Stimulated activated naive CD8-positive, alpha-beta T cell treated with anti-CD3 and anti-CD28 coated beads, Interleukin-15, amount 100 ng/mL, for 72 hours (primary cell): ENCODE results near the gene UQCC2.

Experiments
- ATAC-seq: fragments of 150-1000 bp; cut with Tn5 transposase; 2 replicates; pipeline ENCODE4 v1.10.0; 2021; ENCODE audit warnings: mild to moderate bottlenecking, moderate library complexity
- DNase-seq, 2 donors: peaks; one replicate each; pipeline ENCODE4 v3.0.0; 2021 to 2022
- H3K27ac Mint-ChIP-seq, 2 donors: one replicate each; pipeline ENCODE4 v1.8.0; 2022; ENCODE audit warnings: mild to moderate bottlenecking in 2 of 2, mixed read lengths in 2 of 2, moderate library complexity in 2 of 2
- H3K27me3 Mint-ChIP-seq: one replicate; pipeline ENCODE4 v1.8.0; 2022; ENCODE audit warnings: mixed read lengths
- H3K4me1 Mint-ChIP-seq: one replicate; pipeline ENCODE4 v1.8.0; 2022; ENCODE audit warnings: mild to moderate bottlenecking, mixed read lengths
- H3K4me3 Mint-ChIP-seq, 2 donors: one replicate each; pipeline ENCODE4 v1.8.0; 2022; ENCODE audit warnings: mild to moderate bottlenecking in 2 of 2, mixed read lengths in 2 of 2, moderate library complexity in 1 of 2
- H3K9me3 Mint-ChIP-seq, 2 donors: one replicate each; pipeline ENCODE4 v1.8.0; 2022; ENCODE audit warnings: mixed read lengths in 2 of 2

UQCC2 gene

DNA sequence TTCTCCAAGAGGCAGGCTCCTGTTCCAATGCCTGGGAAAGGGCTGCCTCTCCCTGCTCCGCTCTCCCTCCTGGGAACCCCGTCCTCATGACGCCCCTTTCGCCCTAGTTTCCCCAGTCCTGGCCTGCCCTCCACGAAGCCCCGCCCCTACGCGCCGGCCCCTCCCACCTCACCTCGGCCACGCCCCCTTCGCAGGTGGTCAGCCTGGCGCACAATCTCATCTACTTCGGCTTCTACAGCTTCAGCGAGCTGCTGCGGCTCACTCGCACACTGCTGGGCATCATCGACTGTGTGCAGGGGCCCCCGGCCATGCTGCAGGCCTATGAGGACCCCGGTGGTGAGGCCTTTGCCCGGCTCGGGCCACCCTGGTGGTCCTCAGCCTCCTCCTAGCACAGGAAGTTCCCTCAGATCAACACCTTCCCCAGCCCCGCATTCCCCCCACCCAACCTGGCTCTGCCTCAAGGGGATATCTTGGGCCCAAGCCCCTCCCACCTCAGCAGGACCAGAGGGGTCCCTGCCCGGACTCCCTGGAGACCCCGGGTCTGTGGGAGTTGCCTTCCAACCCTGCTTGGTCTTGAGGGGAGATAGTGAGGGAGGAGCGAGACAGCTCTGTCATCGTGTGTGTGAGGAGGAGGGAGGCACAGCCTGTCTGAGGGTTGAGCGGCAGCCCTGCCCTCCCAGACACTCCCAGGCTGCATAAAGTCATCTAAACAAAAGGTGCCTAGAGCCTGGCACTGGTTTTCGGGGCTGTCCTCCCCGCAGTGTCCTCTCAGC is 40.3 kb downstream of the UQCC2 start:
- H3K27ac Mint-ChIP-seq, result no peak overlapping the region
- H3K4me3 Mint-ChIP-seq, result no peak overlapping the region
- no peaks in the 10 kb centered on the region for H3K9me3 Mint-ChIP-seq
- no peaks in the 10 kb centered on the region for H3K27me3 Mint-ChIP-seq
- no peak for DNase-seq
- peak; percentile 11 for ATAC-seq
- H3K4me1 Mint-ChIP-seq, result no peaks in the 10 kb centered on the region

DNA sequence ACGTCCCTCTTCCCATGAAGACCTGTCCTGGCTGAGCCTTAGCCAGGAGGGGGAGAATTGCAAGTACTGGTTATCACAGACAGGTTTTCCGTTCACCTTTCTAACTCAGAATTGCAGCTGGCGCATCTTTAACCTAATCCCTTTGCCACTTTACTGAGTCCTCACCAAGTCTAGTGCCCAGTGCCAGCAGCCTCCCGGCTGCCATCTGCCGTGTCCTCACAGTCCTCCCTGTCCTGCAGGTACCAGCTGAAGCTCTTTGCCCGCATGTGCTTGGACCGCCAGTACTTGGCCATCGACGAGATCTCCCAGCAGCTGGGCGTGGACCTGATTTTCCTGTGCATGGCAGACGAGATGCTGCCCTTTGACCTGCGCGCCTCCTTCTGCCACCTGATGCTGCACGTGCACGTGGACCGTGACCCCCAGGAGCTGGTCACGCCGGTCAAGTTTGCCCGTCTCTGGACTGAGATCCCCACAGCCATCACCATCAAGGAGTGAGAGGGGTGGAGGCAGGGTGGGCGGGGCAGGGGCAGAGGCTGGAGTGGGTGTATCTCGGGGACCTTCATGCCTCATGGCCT is 41.3 kb downstream of the UQCC2 start:
- no peak for ATAC-seq
- H3K4me1 Mint-ChIP-seq, result no peaks in the 10 kb centered on the region
- no peak for DNase-seq
- no peaks in the 10 kb centered on the region for H3K9me3 Mint-ChIP-seq
- no peaks in the 10 kb centered on the region for H3K27me3 Mint-ChIP-seq
- no peak overlapping the region for H3K27ac Mint-ChIP-seq
- no peak overlapping the region for H3K4me3 Mint-ChIP-seq

DNA sequence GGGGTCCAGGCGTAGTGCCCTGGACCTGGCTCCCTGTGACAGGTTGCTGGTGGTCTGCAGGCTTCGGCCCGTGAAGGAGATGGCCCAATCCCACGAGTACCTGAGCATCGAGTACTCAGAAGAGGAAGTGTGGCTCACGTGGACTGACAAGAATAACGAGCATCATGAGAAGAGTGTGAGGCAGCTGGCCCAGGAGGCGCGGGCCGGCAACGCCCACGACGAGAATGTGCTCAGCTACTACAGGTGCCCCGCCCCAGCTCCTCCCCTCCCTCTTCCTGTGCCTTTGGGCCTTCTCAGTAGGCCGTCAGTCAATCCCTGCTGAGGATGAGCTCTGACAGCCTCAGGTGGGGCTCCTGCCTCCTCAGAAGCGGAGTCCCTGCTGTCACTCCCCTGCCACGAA is 42.6 kb downstream of the UQCC2 start:
- H3K27ac Mint-ChIP-seq, result peak overlapping the region in 1 of 2 donors; percentile 82

DNA sequence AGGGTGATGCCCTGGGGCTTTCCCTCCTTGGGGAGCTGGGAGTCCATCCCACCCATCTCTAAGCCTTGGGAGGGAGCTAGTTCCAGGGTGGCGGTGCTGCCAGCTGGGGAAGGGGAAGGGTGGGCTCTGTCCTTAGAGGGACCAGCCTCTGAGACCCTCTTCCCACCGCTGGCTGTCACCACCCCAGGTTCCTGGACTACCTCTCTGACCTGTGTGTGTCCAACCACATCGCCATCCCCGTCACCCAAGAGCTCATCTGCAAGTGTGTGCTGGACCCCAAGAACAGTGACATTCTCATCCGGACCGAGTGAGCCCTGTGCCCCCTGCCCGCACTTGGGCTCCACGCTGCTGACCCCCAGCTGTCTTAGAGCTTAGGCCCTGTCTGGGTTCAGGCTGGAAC is 43.2 kb downstream of the UQCC2 start:
- Mint-ChIP-seq H3K4me3 (no peak overlapping the region), H3K27me3 (no peaks in the 10 kb centered on the region), H3K4me1 (no peaks in the 10 kb centered on the region), H3K9me3 (no peaks in the 10 kb centered on the region), H3K27ac (peak overlapping the region in 1 of 2 donors; percentile 19)
- ATAC-seq (no peak), DNase-seq (no peak)

More for the DNA sequence above, 42.6 kb downstream of the UQCC2 start:
- Mint-ChIP-seq H3K4me1 (no peaks in the 10 kb centered on the region), H3K9me3 (no peaks in the 10 kb centered on the region), H3K27me3 (no peaks in the 10 kb centered on the region), H3K4me3 (no peak overlapping the region)
- DNase-seq (no peak), ATAC-seq (peak; percentile 41)

DNA sequence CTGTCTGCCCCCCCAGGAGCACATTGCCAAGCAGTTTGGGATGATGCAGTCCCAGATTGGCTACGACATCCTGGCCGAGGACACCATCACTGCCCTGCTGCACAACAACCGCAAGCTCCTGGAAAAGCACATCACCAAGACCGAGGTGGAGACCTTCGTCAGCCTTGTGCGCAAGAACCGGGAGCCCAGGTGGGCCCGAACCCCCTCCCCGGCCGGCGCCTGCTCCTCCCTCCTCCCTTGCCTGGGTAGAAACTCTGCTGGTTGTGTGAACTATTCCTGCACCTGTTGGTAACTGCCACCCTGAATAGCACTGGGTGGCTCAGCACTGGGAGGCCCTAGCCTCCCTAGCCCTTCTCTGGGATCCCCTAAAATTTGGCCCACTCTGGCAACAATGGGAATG is 43.7 kb downstream of the UQCC2 start:
- Mint-ChIP-seq H3K27me3 (no peaks in the 10 kb centered on the region), H3K27ac (no peak overlapping the region), H3K9me3 (no peaks in the 10 kb centered on the region), H3K4me1 (no peaks in the 10 kb centered on the region), H3K4me3 (no peak overlapping the region)
- ATAC-seq (no peak), DNase-seq (no peak)

DNA sequence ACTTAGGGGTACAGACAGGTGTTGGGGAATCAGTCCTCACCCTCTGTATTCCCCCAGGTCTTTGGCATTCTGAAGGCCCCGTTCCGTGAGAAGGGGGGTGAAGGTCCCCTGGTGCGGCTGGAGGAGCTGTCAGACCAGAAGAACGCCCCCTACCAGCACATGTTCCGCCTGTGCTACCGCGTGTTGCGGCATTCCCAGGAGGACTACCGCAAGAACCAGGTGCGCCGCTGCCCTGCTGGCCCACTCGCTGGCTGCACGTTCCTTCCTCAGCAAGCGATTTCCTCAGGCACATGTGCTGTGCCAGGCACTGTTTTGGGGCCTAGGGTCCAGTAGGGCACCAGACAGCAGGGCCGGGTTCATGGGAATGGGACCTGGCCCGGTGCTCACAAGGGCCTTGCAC is 44.4 kb downstream of the UQCC2 start:
- ATAC-seq (no peak), DNase-seq (no peak)
- no peaks in the 10 kb centered on the region for H3K27me3 Mint-ChIP-seq
- H3K4me1 Mint-ChIP-seq, result no peaks in the 10 kb centered on the region
- no peaks in the 10 kb centered on the region for H3K9me3 Mint-ChIP-seq
- H3K4me3 Mint-ChIP-seq, result no peak overlapping the region
- H3K27ac Mint-ChIP-seq, result no peak overlapping the region

DNA sequence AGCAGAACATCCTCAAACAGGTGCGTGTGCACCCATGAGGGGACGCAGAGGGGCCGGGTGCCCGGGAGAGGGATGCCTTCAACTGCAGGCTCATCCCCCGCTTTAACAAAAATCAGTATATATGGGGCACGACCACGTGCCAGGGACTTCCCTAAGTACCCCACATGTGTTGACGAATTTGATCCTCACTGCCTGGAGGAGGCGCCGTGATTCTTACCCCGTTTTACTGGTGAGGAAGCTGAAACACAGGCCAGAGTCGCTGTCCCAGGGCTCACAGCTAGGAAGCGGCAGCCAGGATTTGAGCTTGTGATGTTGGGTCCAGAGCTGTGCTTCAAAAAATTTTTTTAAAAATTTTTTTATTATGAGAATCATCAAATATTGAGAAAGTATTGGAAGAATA is 45.5 kb downstream of the UQCC2 start:
- no peaks in the 10 kb centered on the region for H3K4me1 Mint-ChIP-seq
- no peaks in the 10 kb centered on the region for H3K9me3 Mint-ChIP-seq
- no peak for ATAC-seq
- H3K27ac Mint-ChIP-seq, result no peak overlapping the region
- H3K4me3 Mint-ChIP-seq, result no peak overlapping the region
- DNase-seq, result no peak
- H3K27me3 Mint-ChIP-seq, result no peaks in the 10 kb centered on the region

DNA sequence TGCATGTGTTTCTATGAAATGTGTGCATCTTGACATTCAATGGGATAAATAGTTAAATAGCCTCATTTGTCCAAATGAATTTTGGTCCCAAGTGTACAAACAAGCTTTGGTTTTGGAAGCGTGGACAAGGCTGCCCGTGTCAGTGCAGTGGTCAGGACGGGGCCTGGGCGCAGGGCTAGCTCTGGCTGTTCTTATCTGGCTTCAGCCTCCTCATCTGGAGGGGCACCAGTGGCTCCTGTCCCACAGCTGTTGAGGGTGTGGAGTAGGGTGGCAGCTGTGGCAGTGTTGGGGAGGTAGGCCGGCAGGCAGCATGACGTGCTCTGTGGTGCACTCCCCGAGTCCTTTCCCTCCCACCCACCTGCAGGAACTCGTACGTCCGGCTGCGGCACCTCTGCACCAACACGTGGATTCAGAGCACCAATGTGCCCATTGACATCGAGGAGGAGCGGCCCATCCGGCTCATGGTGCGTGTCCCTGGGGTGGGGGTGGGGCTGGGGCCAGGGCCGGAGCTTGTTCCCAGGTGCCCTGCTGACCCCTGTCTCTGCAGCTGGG is 46.9 kb downstream of the UQCC2 start:
- H3K9me3 Mint-ChIP-seq, result no peaks in the 10 kb centered on the region
- ATAC-seq (no peak), DNase-seq (no peak)
- no peaks in the 10 kb centered on the region for H3K27me3 Mint-ChIP-seq
- no peak overlapping the region for H3K4me3 Mint-ChIP-seq
- H3K27ac Mint-ChIP-seq, result peak overlapping the region in 1 of 2 donors; percentile 19
- H3K4me1 Mint-ChIP-seq, result no peaks in the 10 kb centered on the region

DNA sequence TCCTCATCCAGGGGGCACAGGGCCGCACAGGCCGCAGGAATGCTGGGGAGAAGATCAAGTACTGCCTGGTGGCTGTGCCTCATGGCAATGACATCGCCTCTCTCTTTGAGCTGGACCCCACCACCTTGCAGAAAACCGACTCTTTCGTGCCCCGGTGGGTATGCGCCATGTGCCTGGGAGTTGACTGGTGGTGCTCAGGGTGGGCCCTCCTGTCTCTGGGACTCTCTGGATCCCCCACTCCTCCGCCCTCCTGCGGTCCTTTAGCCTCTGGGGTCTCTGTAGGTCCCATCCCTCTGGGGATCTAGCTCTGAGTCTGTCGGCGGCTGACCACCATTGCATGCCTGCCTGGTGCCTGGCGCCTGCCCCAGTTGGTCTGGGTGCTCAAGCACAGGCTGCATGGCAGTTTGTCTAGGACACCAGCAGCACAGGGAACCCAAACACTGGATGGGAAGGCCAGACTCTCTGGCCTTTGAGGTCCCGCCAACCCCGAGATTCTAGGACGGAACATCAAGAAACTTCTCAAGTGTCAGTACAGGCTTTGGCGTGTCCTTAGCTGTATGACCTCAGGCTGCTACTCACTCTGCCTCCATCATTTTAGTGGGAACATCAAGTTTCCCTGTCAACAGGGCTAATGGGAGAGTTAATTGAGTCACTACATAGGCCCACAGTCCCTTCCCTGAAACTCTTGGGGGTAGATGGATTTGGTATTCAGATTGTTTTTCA is 47.6 kb downstream of the UQCC2 start:
- H3K27me3 Mint-ChIP-seq, result no peaks in the 10 kb centered on the region
- ATAC-seq, result no peak
- H3K9me3 Mint-ChIP-seq, result no peaks in the 10 kb centered on the region
- DNase-seq, result no peak
- peak overlapping the region in 1 of 2 donors; percentile 29 for H3K27ac Mint-ChIP-seq
- H3K4me1 Mint-ChIP-seq, result no peaks in the 10 kb centered on the region
- H3K4me3 Mint-ChIP-seq, result no peak overlapping the region

DNA sequence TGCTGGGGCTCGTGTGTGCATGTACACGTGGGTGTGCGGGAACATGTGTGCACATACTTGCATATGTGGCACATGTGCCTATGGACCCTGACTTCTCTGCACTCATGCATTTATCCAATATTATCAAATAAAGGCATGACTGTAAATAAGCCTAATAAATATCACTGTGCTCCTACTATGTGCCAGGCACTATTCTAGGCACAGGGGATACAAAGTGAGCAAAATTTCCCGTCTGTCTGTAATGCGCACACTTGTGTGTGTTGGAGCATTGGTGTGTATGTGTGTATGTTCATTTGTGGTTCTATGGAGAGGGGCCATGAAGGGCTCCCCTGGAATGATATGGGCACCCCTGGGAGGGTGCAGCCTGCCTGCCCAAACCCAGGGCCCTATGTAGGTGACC is 48.5 kb downstream of the UQCC2 start:
- Mint-ChIP-seq H3K4me1 (no peaks in the 10 kb centered on the region), H3K27me3 (no peaks in the 10 kb centered on the region), H3K4me3 (no peak overlapping the region), H3K9me3 (no peaks in the 10 kb centered on the region), H3K27ac (peak overlapping the region in 1 of 2 donors; percentile 59)
- ATAC-seq (peak; percentile 10), DNase-seq (no peak)

DNA sequence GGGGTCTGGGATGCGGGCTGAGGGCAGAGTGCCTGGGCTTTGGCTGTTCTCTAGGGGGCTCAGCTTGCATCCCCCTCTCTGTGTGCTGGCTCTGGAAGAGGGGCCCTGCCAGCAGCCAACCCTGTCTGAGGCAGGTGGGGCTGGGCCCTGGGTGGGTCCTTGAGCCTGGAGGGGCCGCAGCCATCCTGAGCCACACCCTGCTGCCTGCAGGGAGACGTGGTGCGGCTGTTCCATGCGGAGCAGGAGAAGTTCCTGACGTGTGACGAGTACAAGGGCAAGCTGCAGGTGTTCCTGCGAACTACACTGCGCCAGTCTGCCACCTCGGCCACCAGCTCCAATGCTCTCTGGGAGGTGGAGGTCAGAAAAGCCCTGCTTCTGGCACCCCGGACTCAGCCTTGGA is 49.2 kb downstream of the UQCC2 start:
- H3K4me3 Mint-ChIP-seq, result no peak overlapping the region
- peak overlapping the region in 1 of 2 donors; percentile 25 for H3K27ac Mint-ChIP-seq
- no peaks in the 10 kb centered on the region for H3K4me1 Mint-ChIP-seq
- DNase-seq, result no peak
- ATAC-seq, result no peak
- no peaks in the 10 kb centered on the region for H3K9me3 Mint-ChIP-seq
- no peaks in the 10 kb centered on the region for H3K27me3 Mint-ChIP-seq

DNA sequence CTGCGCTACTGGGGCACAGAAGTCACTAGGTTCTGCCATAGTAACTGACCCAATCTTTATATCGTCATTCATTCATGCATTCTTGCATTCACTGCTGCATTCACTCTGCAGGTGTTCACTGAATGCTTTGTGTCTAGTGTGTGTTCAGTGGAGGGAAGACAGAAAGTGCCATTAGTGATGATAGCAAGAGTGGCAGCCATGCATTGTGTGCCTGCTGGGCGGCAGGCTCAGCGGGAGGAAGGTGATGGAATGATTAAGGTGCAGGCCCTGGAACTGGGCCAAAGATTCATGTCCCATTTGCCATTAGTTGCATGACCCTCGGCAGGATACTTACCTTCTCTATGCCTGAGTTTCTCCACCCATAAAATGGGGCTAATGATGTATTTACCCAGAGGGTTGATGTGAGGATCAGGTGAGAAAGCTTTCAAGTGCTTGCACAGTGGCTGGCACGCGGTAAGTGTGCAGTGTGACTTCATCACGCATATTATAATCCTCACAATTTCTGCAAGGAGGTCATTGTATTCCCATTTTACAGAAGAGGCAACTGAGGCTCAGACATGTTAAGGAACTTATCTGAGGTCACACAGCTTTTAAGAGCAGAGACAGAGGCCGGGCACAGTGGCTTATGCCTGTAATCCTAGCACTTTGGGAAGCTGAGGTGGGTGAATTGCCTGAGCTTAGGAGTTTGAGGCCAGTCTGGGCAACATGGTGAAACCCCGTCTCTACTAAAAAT is 50.2 kb downstream of the UQCC2 start:
- no peaks in the 10 kb centered on the region for H3K9me3 Mint-ChIP-seq
- ATAC-seq (no peak), DNase-seq (no peak)
- no peak overlapping the region for H3K27ac Mint-ChIP-seq
- no peaks in the 10 kb centered on the region for H3K4me1 Mint-ChIP-seq
- no peak overlapping the region for H3K4me3 Mint-ChIP-seq
- H3K27me3 Mint-ChIP-seq, result no peaks in the 10 kb centered on the region

DNA sequence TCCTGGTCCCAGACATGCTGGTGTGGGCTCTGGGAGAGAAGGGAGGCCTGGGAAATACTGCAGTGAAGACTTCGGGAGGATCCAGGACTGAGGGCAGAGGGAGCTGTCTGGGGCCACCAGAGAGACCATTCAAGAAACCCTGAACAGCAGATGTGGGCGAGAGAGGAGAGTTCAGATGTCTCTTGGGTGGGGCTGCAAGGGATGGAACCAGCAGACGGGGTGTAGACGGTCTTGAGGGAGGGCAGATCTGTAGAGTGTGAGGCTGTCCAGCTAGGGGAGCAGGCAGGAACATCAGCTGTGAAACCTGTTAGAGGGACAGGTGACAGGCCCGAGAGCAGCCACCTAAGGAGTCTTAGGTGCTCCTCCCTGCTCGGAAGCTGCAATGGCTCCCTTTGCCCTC is 51.5 kb downstream of the UQCC2 start:
- DNase-seq (no peak), ATAC-seq (no peak)
- Mint-ChIP-seq H3K27ac (peak overlapping the region in 1 of 2 donors; percentile 88), H3K4me1 (peaks cover under 1% of the 10 kb centered on the region), H3K9me3 (no peaks in the 10 kb centered on the region), H3K4me3 (no peak overlapping the region), H3K27me3 (no peaks in the 10 kb centered on the region)

DNA sequence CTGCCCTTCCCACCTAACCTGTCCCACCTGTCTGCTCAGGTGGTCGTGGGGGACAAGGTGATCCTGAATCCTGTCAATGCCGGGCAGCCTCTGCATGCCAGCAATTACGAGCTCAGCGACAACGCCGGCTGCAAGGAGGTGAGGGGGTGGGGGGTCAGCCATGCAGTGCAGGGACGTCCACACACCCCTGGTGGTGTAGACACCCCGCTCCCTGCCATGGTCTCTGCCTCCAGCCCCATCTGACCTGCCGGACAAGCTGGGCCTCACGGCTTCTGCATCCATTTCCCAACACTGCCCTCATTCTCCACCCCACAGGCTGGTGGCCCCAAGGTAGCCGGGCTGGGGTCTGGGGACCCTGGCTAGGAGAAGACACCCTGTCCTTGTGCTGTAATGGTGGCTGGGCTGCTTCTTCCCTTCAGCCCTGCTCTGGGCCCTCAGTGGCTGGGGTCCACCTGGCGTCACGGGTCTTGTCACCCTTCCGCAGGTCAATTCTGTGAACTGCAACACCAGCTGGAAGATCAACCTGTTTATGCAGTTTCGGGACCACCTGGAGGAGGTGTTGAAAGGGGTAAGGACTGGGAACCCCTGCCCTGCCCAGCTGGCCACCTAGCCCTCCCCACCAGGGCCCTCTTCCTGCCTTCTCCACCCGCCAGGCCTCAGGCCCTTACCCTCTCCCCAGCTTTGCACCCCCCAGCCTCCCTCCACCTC is 52.4 kb downstream of the UQCC2 start:
- DNase-seq, result no peak
- no peak for ATAC-seq
- Mint-ChIP-seq H3K27me3 (no peaks in the 10 kb centered on the region), H3K4me3 (no peak overlapping the region), H3K9me3 (no peaks in the 10 kb centered on the region), H3K27ac (no peak overlapping the region), H3K4me1 (peaks cover 6% of the 10 kb centered on the region)

DNA sequence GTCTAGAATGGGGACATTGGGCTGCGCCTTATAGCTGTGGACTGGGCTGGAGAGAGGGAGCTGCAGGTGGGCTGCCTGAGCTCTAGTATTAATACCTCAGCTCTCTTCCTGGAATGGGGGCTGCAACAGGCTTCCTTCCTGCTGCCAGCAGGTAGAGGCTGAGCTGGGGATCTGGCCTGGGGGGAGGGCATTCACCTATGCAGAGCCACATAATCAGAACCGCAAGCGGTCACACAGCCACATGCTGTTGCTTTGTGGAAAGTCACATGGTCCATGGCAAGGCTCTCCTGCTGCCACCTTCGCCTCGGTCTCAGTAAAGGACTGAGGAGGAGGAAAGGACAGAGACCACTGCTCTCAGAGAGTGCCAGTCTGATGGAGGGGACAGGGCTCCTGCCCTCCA is 54.7 kb downstream of the UQCC2 start:
- Mint-ChIP-seq H3K27me3 (no peaks in the 10 kb centered on the region), H3K4me3 (no peak overlapping the region), H3K9me3 (no peaks in the 10 kb centered on the region), H3K27ac (peak overlapping the region in 1 of 2 donors; percentile 72), H3K4me1 (peaks cover 6% of the 10 kb centered on the region)
- ATAC-seq (no peak), DNase-seq (no peak)
